ENCODE results near the gene AFF4. TPM values are rescaled to one million over a fixed set of nuclear protein-coding genes. Genes with fewer than 3 reads are reported as not detected.

Gene AFF4
- total RNA-seq, 2 experiments from 2014 or later, result 21.6 to 42.4 TPM

- DNase-seq (ENCODE audit: low spot score), result no peak
- TF ChIP-seq EZH2phosphoT487 (IDR thresholded peaks at IDR 0.05; ENCODE audit: borderline replicate concordance, low read depth, low read length) (no peak), CTCF (conservative IDR thresholded peaks at IDR 0.05; ENCODE audit: low read length) (no peak)
- no peaks in the 10 kb centered on the region for H3K9me3 ChIP-seq (ENCODE audit: low read length)
- H3K4me3 ChIP-seq (ENCODE audit: low read depth, low read length, poor library complexity, severe bottlenecking), result no peak overlapping the region
- H3K9me2 ChIP-seq (ENCODE audit: insufficient read depth, low read length), result no peaks in the 10 kb centered on the region
- POLR2A ChIA-PET, result interaction anchor here (0.6 kb wide), 1 partner anchor 154 kb away, joined by 5 read pairs; no protein-coding TSS in a partner anchor
- H4K20me1 ChIP-seq (ENCODE audit: insufficient read depth, low read length), result no peaks in the 10 kb centered on the region; the same call in 1 of the 2 replicates
- peaks cover 25% of the 10 kb centered on the region for H3K36me3 ChIP-seq (ENCODE audit: insufficient read depth, low read length)
- intact Hi-C loops (cut with micrococcal nuclease; ENCODE audit: unreplicated experiment), result no loop called here
- H3K4me2 ChIP-seq (ENCODE audit: low read length), result no peak overlapping the region
- H3K27ac ChIP-seq (ENCODE audit: low read depth, low read length, poor library complexity, severe bottlenecking), result no peak overlapping the region
- BruUV-seq (replicated peaks), result no TSS peak
- H3K79me2 ChIP-seq (ENCODE audit: insufficient read depth, low read depth, low read length), result peaks cover 65% of the 10 kb centered on the region
- CTCF ChIA-PET (ENCODE audit: unreplicated experiment), result no interaction called here
- no peak overlapping the region for H2AFZ ChIP-seq (ENCODE audit: low read length)
- H3K4me1 ChIP-seq (ENCODE audit: insufficient read depth, low read length, poor library complexity, severe bottlenecking), result no peaks in the 10 kb centered on the region
Measured at GRCh38 chr5:132943362-132944022, 19.9 kb downstream of the AFF4 start.

- peaks cover 52% of the 10 kb centered on the region for H3K79me2 ChIP-seq (ENCODE audit: insufficient read depth, low read depth, low read length)
- no peaks in the 10 kb centered on the region for H3K4me1 ChIP-seq (ENCODE audit: insufficient read depth, low read length, poor library complexity, severe bottlenecking)
- ChIA-PET POLR2A (interaction anchor here (0.6 to 1.3 kb wide), 5 partner anchors 9 to 162 kb away, joined by 3 to 7 read pairs (median 3); no protein-coding TSS in a partner anchor), CTCF (ENCODE audit: unreplicated experiment) (no interaction called here)
- H2AFZ ChIP-seq (ENCODE audit: low read length), result no peak overlapping the region
- no peak overlapping the region for H3K4me2 ChIP-seq (ENCODE audit: low read length)
- H3K27ac ChIP-seq (ENCODE audit: low read depth, low read length, poor library complexity, severe bottlenecking), result no peak overlapping the region
- intact Hi-C loops (cut with micrococcal nuclease; ENCODE audit: unreplicated experiment), result no loop called here
- H4K20me1 ChIP-seq (ENCODE audit: insufficient read depth, low read length), result no peaks in the 10 kb centered on the region; the same call in 1 of the 2 replicates
- no peaks in the 10 kb centered on the region for H3K9me2 ChIP-seq (ENCODE audit: insufficient read depth, low read length)
- no TSS peak for BruUV-seq (replicated peaks)
- TF ChIP-seq EZH2phosphoT487 (IDR thresholded peaks at IDR 0.05; ENCODE audit: borderline replicate concordance, low read depth, low read length), result no peak
- TF ChIP-seq CTCF (conservative IDR thresholded peaks at IDR 0.05; ENCODE audit: low read length), result no peak
- H3K9me3 ChIP-seq (ENCODE audit: low read length), result no peaks in the 10 kb centered on the region
- DNase-seq (ENCODE audit: low spot score), result no peak
- H3K36me3 ChIP-seq (ENCODE audit: insufficient read depth, low read length), result peaks cover 31% of the 10 kb centered on the region
- H3K4me3 ChIP-seq (ENCODE audit: low read depth, low read length, poor library complexity, severe bottlenecking), result no peak overlapping the region
Measured at GRCh38 chr5:132941331-132941730, 22.1 kb downstream of the AFF4 start.

- DNase-seq (ENCODE audit: low spot score), result no peak
- ChIA-PET POLR2A (no interaction called here), CTCF (ENCODE audit: unreplicated experiment) (no interaction called here)
- Histone ChIP-seq H3K79me2 (ENCODE audit: insufficient read depth, low read depth, low read length) (no peaks in the 10 kb centered on the region), H3K27ac (ENCODE audit: low read depth, low read length, poor library complexity, severe bottlenecking) (no peak overlapping the region), H3K36me3 (ENCODE audit: insufficient read depth, low read length) (peaks cover 93% of the 10 kb centered on the region), H3K9me3 (ENCODE audit: low read length) (no peaks in the 10 kb centered on the region), H3K4me1 (ENCODE audit: insufficient read depth, low read length, poor library complexity, severe bottlenecking) (no peaks in the 10 kb centered on the region), H3K4me2 (ENCODE audit: low read length) (no peak overlapping the region), H4K20me1 (ENCODE audit: insufficient read depth, low read length) (no peaks in the 10 kb centered on the region), H3K9me2 (ENCODE audit: insufficient read depth, low read length) (no peaks in the 10 kb centered on the region), H2AFZ (ENCODE audit: low read length) (no peak overlapping the region), H3K4me3 (ENCODE audit: low read depth, low read length, poor library complexity, severe bottlenecking) (no peak overlapping the region)
- intact Hi-C loops (cut with micrococcal nuclease; ENCODE audit: unreplicated experiment), result no loop called here
- TF ChIP-seq CTCF (conservative IDR thresholded peaks at IDR 0.05; ENCODE audit: low read length), result no peak
- TF ChIP-seq EZH2phosphoT487 (IDR thresholded peaks at IDR 0.05; ENCODE audit: borderline replicate concordance, low read depth, low read length), result no peak
- BruUV-seq (replicated peaks), result no TSS peak
Measured at GRCh38 chr5:132928062-132928407, 35.4 kb downstream of the AFF4 start.

Measured in OCI-LY7 (cell line).